ENCODE measurements around the gene LAP3.

Gene LAP3

GRCh38 chr4:17657090-17657489, 80.1 kb downstream of the LAP3 start:
- Histone ChIP-seq H3K27ac (no peak overlapping the region), H3K4me3 (no peak overlapping the region)

All from skin epidermis (tissue), 12 donors.